SH-SY5Y (cell line): Measurements from ENCODE around the gene SYNE3.

Experiments used
- GATA2 ChIP-seq: IDR thresholded peaks from 2 replicates; pipeline ENCODE4 v1.6.1; 2011; ENCODE audit warnings: mild to moderate bottlenecking, low read depth, low read length
- GATA3 ChIP-seq: IDR thresholded peaks from 2 replicates; pipeline ENCODE4 v1.6.1; 2011; ENCODE audit warnings: low read depth, mild to moderate bottlenecking, low read length, moderate library complexity

DNA sequence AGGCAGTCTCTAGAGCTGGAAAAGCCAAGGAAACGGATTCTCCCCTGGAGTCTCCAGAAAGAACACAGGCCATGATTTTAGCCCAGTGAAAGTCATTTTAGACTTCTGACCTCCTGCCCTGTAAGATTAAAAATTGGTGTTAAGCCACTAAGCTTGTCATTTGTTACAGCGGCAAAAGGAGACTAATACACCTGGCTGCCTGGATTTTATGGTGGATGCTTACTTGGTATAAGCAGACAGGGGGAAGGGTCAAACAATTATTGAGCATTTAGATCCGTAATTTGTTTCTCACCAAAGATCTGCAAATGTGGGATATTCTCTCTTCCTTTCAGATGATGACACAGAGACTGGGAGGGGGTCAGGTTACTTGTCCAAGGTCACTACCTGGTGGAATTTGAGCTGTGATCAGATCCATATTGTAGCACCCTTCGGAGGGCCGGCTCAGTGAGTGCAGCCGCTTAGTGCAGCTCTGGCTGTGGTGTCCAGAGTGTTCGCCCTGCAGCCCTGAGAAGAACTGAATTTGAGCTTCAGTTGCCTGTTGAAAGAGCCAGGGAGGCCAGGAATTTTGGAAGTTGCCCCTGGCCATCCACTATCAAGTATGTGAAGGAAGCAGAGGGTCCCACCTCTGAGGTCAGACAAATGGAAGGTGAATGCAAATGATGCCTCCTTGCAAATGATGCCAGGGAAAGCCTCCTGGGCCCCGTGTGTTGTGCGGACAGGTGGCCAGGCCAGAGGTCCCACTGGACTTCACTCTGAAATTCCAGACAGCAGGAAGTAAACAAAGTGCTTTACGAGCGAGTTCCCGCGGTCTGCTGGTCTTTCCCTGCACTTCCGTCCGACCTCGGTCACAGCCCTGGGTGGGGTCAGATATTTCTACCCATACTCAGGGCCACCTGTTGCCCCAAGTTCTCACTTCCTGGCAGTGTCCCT, 33.5 kb upstream of the SYNE3 start:
- TF ChIP-seq GATA3 (no peak), GATA2 (no peak)
